Trophoblast cell (in vitro differentiated cells and primary cell): Measurements from ENCODE around the gene EID3.

Experiments used
- DNase-seq, 2 donors: peaks; one replicate each; pipeline ENCODE4 v3.0.0-alpha.2; 2016
- H2AFZ ChIP-seq: 2 replicates; pipeline ENCODE4 v1.6.1; 2013; ENCODE audit warnings: low read length, moderate library complexity, mild to moderate bottlenecking; ENCODE audit not compliant: insufficient read depth, poor library complexity
- H2AK5ac ChIP-seq: 2 replicates; pipeline ENCODE4 v1.6.1; 2013; ENCODE audit warnings: mild to moderate bottlenecking, low read length
- H2BK120ac ChIP-seq: 2 replicates; pipeline ENCODE4 v1.6.1; 2013; ENCODE audit warnings: low read length, mild to moderate bottlenecking, moderate library complexity; ENCODE audit not compliant: insufficient read depth, poor library complexity
- H2BK12ac ChIP-seq: 2 replicates; pipeline ENCODE4 v1.6.1; 2013; ENCODE audit warnings: mild to moderate bottlenecking, low read length, moderate library complexity
- H2BK5ac ChIP-seq: 2 replicates; pipeline ENCODE4 v1.6.1; 2013; ENCODE audit warnings: low read length, low read depth, moderate library complexity, mild to moderate bottlenecking; ENCODE audit not compliant: poor library complexity
- H3K14ac ChIP-seq: 2 replicates; pipeline ENCODE4 v1.6.1; 2013; ENCODE audit warnings: mild to moderate bottlenecking, low read length
- H3K18ac ChIP-seq: 2 replicates; pipeline ENCODE4 v1.6.1; 2013; ENCODE audit warnings: mild to moderate bottlenecking, low read length
- H3K23ac ChIP-seq: 2 replicates; pipeline ENCODE4 v1.6.1; 2013; ENCODE audit warnings: low read length
- H3K27ac ChIP-seq: 2 replicates; pipeline ENCODE4 v1.5.1; 2013; ENCODE audit warnings: low read depth, mild to moderate bottlenecking, inconsistent platforms, low read length, moderate library complexity
- H3K27me3 ChIP-seq: 2 replicates; pipeline ENCODE4 v1.6.1; 2013; ENCODE audit warnings: inconsistent platforms, mild to moderate bottlenecking, low read length, moderate library complexity; ENCODE audit not compliant: insufficient read depth
- H3K36me3 ChIP-seq, 2 experiments: 1 replicate in 1 of 2; 2 replicates in 1 of 2; pipeline ENCODE4 v1.6.1; 2013; ENCODE audit warnings: low read length in 2 of 2, mild to moderate bottlenecking in 2 of 2, moderate library complexity in 1 of 2; ENCODE audit not compliant: insufficient read depth in 2 of 2, control insufficient read depth in 1 of 2
- H3K4ac ChIP-seq: 2 replicates; pipeline ENCODE4 v1.6.1; 2013; ENCODE audit warnings: low read depth, mild to moderate bottlenecking, low read length, moderate library complexity
- H3K4me1 ChIP-seq, 2 experiments: 1 replicate in 1 of 2; 2 replicates in 1 of 2; pipeline ENCODE4 v1.6.1; 2013; ENCODE audit warnings: low read length in 2 of 2, mild to moderate bottlenecking in 2 of 2, moderate library complexity in 1 of 2; ENCODE audit not compliant: insufficient read depth in 2 of 2, control insufficient read depth in 1 of 2
- H3K4me2 ChIP-seq: 2 replicates; pipeline ENCODE4 v1.6.1; 2013; ENCODE audit warnings: inconsistent platforms, mild to moderate bottlenecking, low read length, moderate library complexity
- H3K4me3 ChIP-seq: 2 replicates; pipeline ENCODE4 v1.5.1; 2013; ENCODE audit warnings: mild to moderate bottlenecking, low read depth, low read length, inconsistent platforms
- H3K79me1 ChIP-seq: one replicate; pipeline ENCODE4 v1.6.1; 2013; ENCODE audit warnings: low read length
- H3K79me2 ChIP-seq: 2 replicates; pipeline ENCODE4 v1.6.1; 2013; ENCODE audit warnings: low read length, mild to moderate bottlenecking; ENCODE audit not compliant: control insufficient read depth, insufficient read depth, poor library complexity
- H3K9ac ChIP-seq: 2 replicates; pipeline ENCODE4 v1.6.1; 2013; ENCODE audit warnings: mild to moderate bottlenecking, low read length
- H3K9me3 ChIP-seq: 2 replicates; pipeline ENCODE4 v1.6.1; 2013; ENCODE audit warnings: low read depth, mild to moderate bottlenecking, control low read depth, inconsistent platforms, low read length; ENCODE audit not compliant: insufficient read depth
- H4K12ac ChIP-seq: 2 replicates; pipeline ENCODE4 v1.6.1; 2013; ENCODE audit warnings: low read depth, mild to moderate bottlenecking, low read length, moderate library complexity
- H4K8ac ChIP-seq: 2 replicates; pipeline ENCODE4 v1.6.1; 2013; ENCODE audit warnings: low read depth, mild to moderate bottlenecking, low read length, moderate library complexity
- H4K91ac ChIP-seq: one replicate; pipeline ENCODE4 v1.6.1; 2013; ENCODE audit warnings: low read depth, mild to moderate bottlenecking, low read length, moderate library complexity
- WGBS: extraction: QIAGEN DNeasy Blood & Tissue Kit; methylation state at CpG from one replicate; pipeline ENCODE4 v1.1.7; 2013; ENCODE audit warnings: missing lambda C conversion rate; ENCODE audit not compliant: insufficient read length, insufficient coverage; ENCODE audit errors: extremely low coverage; 5-methylcytosine and 5-hydroxymethylcytosine counted together

EID3 gene

DNA sequence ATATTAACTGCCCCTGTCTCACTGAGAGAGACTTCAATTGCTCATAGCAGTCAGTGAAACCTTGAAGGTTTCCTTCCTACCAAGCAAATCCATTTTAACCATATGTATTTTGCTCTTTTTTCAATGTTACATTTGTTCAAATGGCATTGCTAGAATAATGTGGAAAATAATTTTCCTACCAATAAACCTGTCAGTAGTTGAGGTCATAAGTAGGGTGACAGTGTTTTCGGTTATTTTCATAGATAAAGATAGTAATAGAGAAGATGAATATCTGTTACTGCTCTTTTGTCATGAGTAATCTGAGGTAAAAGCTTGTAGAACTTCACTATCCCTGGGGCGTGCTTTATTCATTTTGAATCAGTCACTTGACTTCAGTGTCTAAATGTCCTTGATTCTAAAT, 32.6 kb downstream of the EID3 start:
- Histone ChIP-seq H3K79me1 (no peaks in the 10 kb centered on the region), H3K36me3 (peaks cover 12 to 15% of the 10 kb centered on the region in 2 experiments), H2AFZ (no peak overlapping the region), H2BK120ac (no peak overlapping the region), H3K27ac (no peak overlapping the region), H3K4me3 (no peak overlapping the region), H4K91ac (no peak overlapping the region), H3K4me1 (no peaks in the 10 kb centered on the region), H4K12ac (no peak overlapping the region), H3K4ac (no peak overlapping the region), H2BK12ac (no peak overlapping the region), H2AK5ac (no peak overlapping the region), H3K27me3 (no peaks in the 10 kb centered on the region), H3K9ac (no peak overlapping the region), H3K4me2 (no peak overlapping the region), H3K9me3 (no peaks in the 10 kb centered on the region), H3K14ac (no peak overlapping the region), H3K18ac (no peak overlapping the region), H3K23ac (no peak overlapping the region), H3K79me2 (no peaks in the 10 kb centered on the region), H2BK5ac (no peak overlapping the region), H4K8ac (no peak overlapping the region)
- no CpG with 5 or more reads among the region's 2 CpGs for WGBS
- DNase-seq, result no peak

DNA sequence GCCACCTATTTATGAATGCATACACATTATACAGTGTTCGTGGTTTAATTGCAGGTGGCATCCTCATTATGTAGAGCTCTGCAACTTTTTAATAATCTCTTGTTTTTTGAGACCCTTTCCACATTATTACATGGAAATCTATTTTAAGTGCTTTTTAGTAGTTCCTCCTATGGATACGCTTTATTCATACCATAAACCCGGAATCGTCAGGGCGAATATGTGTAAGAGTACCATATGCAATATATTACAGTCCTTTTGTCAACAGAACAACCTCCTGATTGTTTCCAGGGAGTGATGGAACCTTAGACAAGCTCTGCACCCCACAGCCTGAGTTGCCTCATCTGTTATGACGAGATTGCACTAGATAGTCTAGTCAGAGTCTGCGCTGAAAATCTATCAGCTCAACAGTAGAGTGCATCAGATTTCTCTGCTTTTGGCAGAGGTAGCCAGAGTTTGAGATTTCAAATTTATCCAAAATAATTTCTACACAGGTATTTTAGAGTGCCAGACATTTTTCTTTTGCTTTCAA, 33.6 kb downstream of the EID3 start:
- no peaks in the 10 kb centered on the region for H3K79me2 ChIP-seq
- no peak overlapping the region for H2AFZ ChIP-seq
- no peak for DNase-seq
- no peak overlapping the region for H3K14ac ChIP-seq
- no peak overlapping the region for H3K9ac ChIP-seq
- no peaks in the 10 kb centered on the region for H3K27me3 ChIP-seq
- no peak overlapping the region for H4K12ac ChIP-seq
- H3K18ac ChIP-seq, result no peak overlapping the region
- H2AK5ac ChIP-seq, result no peak overlapping the region
- peaks cover 19 to 24% of the 10 kb centered on the region in 2 experiments for H3K36me3 ChIP-seq
- no peak overlapping the region for H2BK5ac ChIP-seq
- H2BK120ac ChIP-seq, result no peak overlapping the region
- H3K79me1 ChIP-seq, result no peaks in the 10 kb centered on the region
- H4K8ac ChIP-seq, result no peak overlapping the region
- H3K4me1 ChIP-seq, result peaks cover 0 to 2% of the 10 kb centered on the region in 2 experiments
- H3K9me3 ChIP-seq, result no peaks in the 10 kb centered on the region
- H4K91ac ChIP-seq, result no peak overlapping the region
- no peak overlapping the region for H2BK12ac ChIP-seq
- H3K23ac ChIP-seq, result no peak overlapping the region
- no CpG with 5 or more reads among the region's 7 CpGs for WGBS
- no peak overlapping the region for H3K4me2 ChIP-seq
- H3K4me3 ChIP-seq, result no peak overlapping the region
- H3K27ac ChIP-seq, result no peak overlapping the region
- no peak overlapping the region for H3K4ac ChIP-seq

DNA sequence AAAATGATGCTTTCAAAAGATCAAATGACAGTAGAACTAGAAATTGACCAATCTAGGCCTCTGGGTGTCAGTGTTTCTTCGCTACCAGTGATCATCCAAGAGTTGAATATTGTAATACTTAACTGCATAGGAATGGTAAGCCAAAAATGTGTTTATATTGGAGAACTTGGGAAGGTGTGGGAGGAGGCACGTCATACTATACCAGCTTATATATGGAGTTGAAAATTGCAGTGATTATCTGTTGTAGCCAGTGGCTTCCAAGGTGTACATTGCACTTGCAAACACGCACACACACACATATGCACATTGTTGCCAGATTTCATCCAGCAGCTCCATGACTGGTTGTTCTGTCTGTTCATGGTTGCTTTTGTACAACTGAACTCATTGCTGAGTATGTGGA, 36.1 kb downstream of the EID3 start:
- Histone ChIP-seq H3K27me3 (no peaks in the 10 kb centered on the region), H3K23ac (no peak overlapping the region), H3K18ac (no peak overlapping the region), H2AFZ (no peak overlapping the region), H3K4me2 (no peak overlapping the region), H3K36me3 (peaks cover 20 to 28% of the 10 kb centered on the region in 2 experiments), H2BK5ac (no peak overlapping the region), H4K12ac (no peak overlapping the region), H3K4me1 (peaks cover 2 to 4% of the 10 kb centered on the region in 2 experiments), H2AK5ac (no peak overlapping the region), H3K14ac (no peak overlapping the region), H2BK12ac (no peak overlapping the region), H3K9me3 (no peaks in the 10 kb centered on the region), H3K4me3 (no peak overlapping the region), H3K79me2 (no peaks in the 10 kb centered on the region), H3K4ac (no peak overlapping the region), H2BK120ac (no peak overlapping the region), H4K91ac (no peak overlapping the region), H3K9ac (no peak overlapping the region), H4K8ac (no peak overlapping the region), H3K79me1 (no peaks in the 10 kb centered on the region), H3K27ac (no peak overlapping the region)
- no CpG with 5 or more reads among the region's 3 CpGs for WGBS
- no peak for DNase-seq

DNA sequence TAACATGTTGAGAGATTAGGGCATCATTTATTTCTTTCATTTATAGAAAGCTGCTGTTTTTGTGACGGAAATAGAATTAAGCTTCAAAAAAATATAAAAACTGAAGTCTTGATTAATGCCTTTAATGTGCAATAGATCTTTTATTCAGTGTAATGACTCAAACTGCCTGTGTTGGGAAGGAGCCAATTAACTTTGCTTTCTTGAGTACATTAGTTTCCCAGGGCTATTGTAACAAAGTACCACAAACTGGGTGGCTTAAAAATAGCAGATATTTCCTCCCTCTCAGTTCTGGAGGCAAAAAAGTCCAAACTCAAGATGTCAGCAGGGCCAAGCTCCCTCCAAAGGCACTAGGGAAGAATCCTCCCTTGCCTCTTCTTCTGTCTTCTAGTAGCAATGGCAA, 36.6 kb downstream of the EID3 start:
- Histone ChIP-seq H2AFZ (no peak overlapping the region), H3K27ac (no peak overlapping the region), H3K9me3 (no peaks in the 10 kb centered on the region), H3K79me1 (no peaks in the 10 kb centered on the region), H4K12ac (no peak overlapping the region), H3K4me1 (peaks cover 2 to 4% of the 10 kb centered on the region in 2 experiments), H3K4me3 (no peak overlapping the region), H3K9ac (no peak overlapping the region), H4K91ac (no peak overlapping the region), H3K4me2 (no peak overlapping the region), H3K14ac (no peak overlapping the region), H3K18ac (no peak overlapping the region), H2BK12ac (no peak overlapping the region), H3K79me2 (no peaks in the 10 kb centered on the region), H3K27me3 (no peaks in the 10 kb centered on the region), H2AK5ac (no peak overlapping the region), H3K4ac (no peak overlapping the region), H2BK5ac (no peak overlapping the region), H4K8ac (no peak overlapping the region), H2BK120ac (no peak overlapping the region), H3K36me3 (peaks cover 17 to 28% of the 10 kb centered on the region in 2 experiments), H3K23ac (no peak overlapping the region)
- no peak for DNase-seq
- WGBS, result no CpG with 5 or more reads among the region's 1 CpG
